ENCODE measurements around the gene SHCBP1.
"Not testable (repeated sequence)": the region's sequence is repeated elsewhere in the genome, so short reads cannot be mapped to it uniquely, and the experiment has no call there.

The SHCBP1 gene

GRCh38 chr16:46624862-46625261 is 3.7 kb upstream of the SHCBP1 start:
- H3K27me3 Mint-ChIP-seq, result not testable (repeated sequence)
- peaks cover 20% of the 10 kb centered on the region for H3K4me1 Mint-ChIP-seq (ENCODE audit: low read depth)

GRCh38 chr16:46623707-46624106 is 2.5 kb upstream of the SHCBP1 start:
- peaks cover 20% of the 10 kb centered on the region for H3K4me1 Mint-ChIP-seq (ENCODE audit: low read depth)
- not testable (repeated sequence) for H3K4me3 Mint-ChIP-seq; H3K9me3 Mint-ChIP-seq (ENCODE audit: low read depth); H3K36me3 Mint-ChIP-seq; H3K27ac Mint-ChIP-seq; H3K27me3 Mint-ChIP-seq

More at GRCh38 chr16:46624862-46625261, 3.7 kb upstream of the SHCBP1 start:
- not testable (repeated sequence) for H3K27ac Mint-ChIP-seq; H3K9me3 Mint-ChIP-seq (ENCODE audit: low read depth); H3K4me3 Mint-ChIP-seq; H3K36me3 Mint-ChIP-seq

GRCh38 chr16:46623246-46623645 is 2.1 kb upstream of the SHCBP1 start:
- not testable (repeated sequence) for H3K36me3 Mint-ChIP-seq; H3K9me3 Mint-ChIP-seq (ENCODE audit: low read depth); H3K27me3 Mint-ChIP-seq; H3K4me3 Mint-ChIP-seq; H3K27ac Mint-ChIP-seq
- H3K4me1 Mint-ChIP-seq (ENCODE audit: low read depth), result peaks cover 20% of the 10 kb centered on the region

GRCh38 chr16:46621934-46622676 is 926 bp upstream of the SHCBP1 start:
- H3K9me3 Mint-ChIP-seq (ENCODE audit: low read depth), result no peaks in the 10 kb centered on the region

GRCh38 chr16:46620266-46621005 is 743 bp downstream of the SHCBP1 start:
- Mint-ChIP-seq H3K9me3 (ENCODE audit: low read depth) (no peaks in the 10 kb centered on the region), H3K27me3 (peaks cover 7% of the 10 kb centered on the region), H3K27ac (no peak overlapping the region), H3K4me1 (ENCODE audit: low read depth) (peaks cover 20% of the 10 kb centered on the region), H3K4me3 (peak overlapping the region; percentile 89), H3K36me3 (no peaks in the 10 kb centered on the region)

More at GRCh38 chr16:46621934-46622676, 926 bp upstream of the SHCBP1 start:
- H3K36me3 Mint-ChIP-seq, result no peaks in the 10 kb centered on the region
- H3K27ac Mint-ChIP-seq, result no peak overlapping the region
- peaks cover 20% of the 10 kb centered on the region for H3K4me1 Mint-ChIP-seq (ENCODE audit: low read depth)
- H3K27me3 Mint-ChIP-seq, result peaks cover 7% of the 10 kb centered on the region
- H3K4me3 Mint-ChIP-seq, result peak overlapping the region; percentile 89

- Mint-ChIP-seq H3K9me3 (ENCODE audit: low read depth) (no peaks in the 10 kb centered on the region), H3K4me1 (ENCODE audit: low read depth) (peaks cover 20% of the 10 kb centered on the region), H3K36me3 (no peaks in the 10 kb centered on the region), H3K27me3 (peaks cover 7% of the 10 kb centered on the region), H3K27ac (no peak overlapping the region), H3K4me3 (no peak overlapping the region)
Measured at GRCh38 chr16:46618516-46618915, 2.7 kb downstream of the SHCBP1 start.

GRCh38 chr16:46614006-46614405 is 7.2 kb downstream of the SHCBP1 start:
- H3K4me3 Mint-ChIP-seq, result no peak overlapping the region
- no peaks in the 10 kb centered on the region for H3K36me3 Mint-ChIP-seq
- H3K4me1 Mint-ChIP-seq (ENCODE audit: low read depth), result no peaks in the 10 kb centered on the region
- no peaks in the 10 kb centered on the region for H3K27me3 Mint-ChIP-seq
- H3K9me3 Mint-ChIP-seq (ENCODE audit: low read depth), result no peaks in the 10 kb centered on the region
- no peak overlapping the region for H3K27ac Mint-ChIP-seq

GRCh38 chr16:46613352-46613751 is 7.8 kb downstream of the SHCBP1 start:
- no peak overlapping the region for H3K4me3 Mint-ChIP-seq
- H3K27me3 Mint-ChIP-seq, result no peaks in the 10 kb centered on the region
- H3K27ac Mint-ChIP-seq, result no peak overlapping the region
- H3K9me3 Mint-ChIP-seq (ENCODE audit: low read depth), result no peaks in the 10 kb centered on the region
- no peaks in the 10 kb centered on the region for H3K36me3 Mint-ChIP-seq
- H3K4me1 Mint-ChIP-seq (ENCODE audit: low read depth), result no peaks in the 10 kb centered on the region

GRCh38 chr16:46612121-46612520 is 9.1 kb downstream of the SHCBP1 start:
- H3K4me3 Mint-ChIP-seq, result no peak overlapping the region
- no peaks in the 10 kb centered on the region for H3K9me3 Mint-ChIP-seq (ENCODE audit: low read depth)
- H3K27ac Mint-ChIP-seq, result no peak overlapping the region
- H3K36me3 Mint-ChIP-seq, result no peaks in the 10 kb centered on the region
- H3K4me1 Mint-ChIP-seq (ENCODE audit: low read depth), result no peaks in the 10 kb centered on the region
- no peaks in the 10 kb centered on the region for H3K27me3 Mint-ChIP-seq

GRCh38 chr16:46607529-46607928 is 13.7 kb downstream of the SHCBP1 start:
- no peak overlapping the region for H3K27ac Mint-ChIP-seq
- no peak overlapping the region for H3K4me3 Mint-ChIP-seq
- no peaks in the 10 kb centered on the region for H3K36me3 Mint-ChIP-seq
- H3K4me1 Mint-ChIP-seq (ENCODE audit: low read depth), result no peaks in the 10 kb centered on the region
- H3K27me3 Mint-ChIP-seq, result no peaks in the 10 kb centered on the region
- H3K9me3 Mint-ChIP-seq (ENCODE audit: low read depth), result no peaks in the 10 kb centered on the region

GRCh38 chr16:46606231-46606630 is 14.9 kb downstream of the SHCBP1 start:
- Mint-ChIP-seq H3K27me3 (no peaks in the 10 kb centered on the region), H3K9me3 (ENCODE audit: low read depth) (no peaks in the 10 kb centered on the region), H3K36me3 (no peaks in the 10 kb centered on the region), H3K4me1 (ENCODE audit: low read depth) (no peaks in the 10 kb centered on the region), H3K4me3 (no peak overlapping the region), H3K27ac (no peak overlapping the region)

- H3K27ac Mint-ChIP-seq, result no peak overlapping the region
- peaks cover 17% of the 10 kb centered on the region for H3K36me3 Mint-ChIP-seq
- no peaks in the 10 kb centered on the region for H3K27me3 Mint-ChIP-seq
- H3K9me3 Mint-ChIP-seq (ENCODE audit: low read depth), result peaks cover 13% of the 10 kb centered on the region
- no peak overlapping the region for H3K4me3 Mint-ChIP-seq
- no peaks in the 10 kb centered on the region for H3K4me1 Mint-ChIP-seq (ENCODE audit: low read depth)
Measured at GRCh38 chr16:46591257-46591656, 29.9 kb downstream of the SHCBP1 start.

- Mint-ChIP-seq H3K9me3 (ENCODE audit: low read depth) (peaks cover 20% of the 10 kb centered on the region), H3K27ac (no peak overlapping the region), H3K4me1 (ENCODE audit: low read depth) (peaks cover 5% of the 10 kb centered on the region), H3K27me3 (no peaks in the 10 kb centered on the region), H3K36me3 (peaks cover 34% of the 10 kb centered on the region), H3K4me3 (no peak overlapping the region)
Measured at GRCh38 chr16:46586011-46586577, 35.1 kb downstream of the SHCBP1 start.

GRCh38 chr16:46583036-46583435 is 38.1 kb downstream of the SHCBP1 start:
- no peaks in the 10 kb centered on the region for H3K27me3 Mint-ChIP-seq
- H3K4me1 Mint-ChIP-seq (ENCODE audit: low read depth), result peaks cover 5% of the 10 kb centered on the region
- H3K27ac Mint-ChIP-seq, result no peak overlapping the region
- peaks cover 27% of the 10 kb centered on the region for H3K36me3 Mint-ChIP-seq
- H3K4me3 Mint-ChIP-seq, result no peak overlapping the region
- H3K9me3 Mint-ChIP-seq (ENCODE audit: low read depth), result peaks cover 19% of the 10 kb centered on the region

- peaks cover 24% of the 10 kb centered on the region for H3K36me3 Mint-ChIP-seq
- no peak overlapping the region for H3K27ac Mint-ChIP-seq
- H3K4me3 Mint-ChIP-seq, result no peak overlapping the region
- H3K4me1 Mint-ChIP-seq (ENCODE audit: low read depth), result peaks cover 5% of the 10 kb centered on the region
- H3K9me3 Mint-ChIP-seq (ENCODE audit: low read depth), result peaks cover 15% of the 10 kb centered on the region
- H3K27me3 Mint-ChIP-seq, result no peaks in the 10 kb centered on the region
Measured at GRCh38 chr16:46582313-46582712, 38.9 kb downstream of the SHCBP1 start.
